Stimulated activated CD8-positive, alpha-beta memory T cell treated with anti-CD3 and anti-CD28 coated beads, Interleukin-15, amount 100 ng/mL, for 48 hours (primary cell): ENCODE measurements around the gene TMA7B.

Source experiments
- DNase-seq, 2 donors: peaks; one replicate each; pipeline ENCODE4 v3.0.0-alpha.2; 2020; ENCODE audit warnings: low read depth in 2 of 2

Gene TMA7B

GRCh38 chr22:40001800-40002577 is 41.8 kb downstream of the TMA7B start:
- DNase-seq = no peak

- DNase-seq = no peak
These were observed 42.9 kb downstream of the TMA7B start for GRCh38 chr22:40002935-40003715.

GRCh38 chr22:40004836-40005235 is 44.6 kb downstream of the TMA7B start:
- no peak for DNase-seq

GRCh38 chr22:40006641-40007040 is 46.4 kb downstream of the TMA7B start:
- no peak for DNase-seq

- DNase-seq = no peak
These were observed 47.9 kb downstream of the TMA7B start for GRCh38 chr22:40007853-40008710.

- no peak for DNase-seq
These were observed 48.6 kb downstream of the TMA7B start for GRCh38 chr22:40008726-40009291.

GRCh38 chr22:40009292-40009774 is 49.1 kb downstream of the TMA7B start:
- no peak for DNase-seq

- DNase-seq = no peak
These were observed 49.9 kb downstream of the TMA7B start for GRCh38 chr22:40009951-40010671.

GRCh38 chr22:40010746-40011145 is 50.5 kb downstream of the TMA7B start:
- DNase-seq = no peak
